IMR-90 (cell line): ENCODE measurements around the gene AGPAT3.

Source experiments
- POLR2A ChIP-seq: IDR thresholded peaks from 2 replicates; pipeline ENCODE4 v1.6.1; 2012; ENCODE audit warnings: mild to moderate bottlenecking, low read depth, low read length
- TF ChIP-seq, protein P1 (sequence below): conservative IDR thresholded peaks from 2 replicates; pipeline ENCODE4 v1.5.1; 2012; ENCODE audit warnings: mild to moderate bottlenecking, low read depth, low read length, improper control_type of control experiment

DNA sequence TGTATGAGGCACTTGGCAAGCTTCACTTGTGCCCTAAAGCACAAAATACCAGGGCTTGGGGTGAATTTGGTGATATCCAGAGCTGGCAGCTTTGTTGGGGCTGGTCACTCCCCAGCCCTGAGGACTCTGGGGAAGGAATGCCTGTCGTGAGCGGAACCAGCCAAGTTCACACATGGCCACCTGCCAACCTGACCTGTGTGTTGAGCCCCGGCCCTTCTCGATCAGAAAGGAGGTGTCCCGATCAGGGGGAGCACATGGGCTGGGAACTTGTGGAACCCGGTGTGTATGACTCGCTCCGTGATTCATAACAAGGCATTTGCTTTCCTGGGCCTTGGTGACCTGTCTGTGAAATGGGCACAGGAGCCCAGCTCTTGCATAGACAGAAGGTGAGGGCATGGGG is 43.1 kb downstream of the AGPAT3 start:
- TF ChIP-seq, protein P1, sequence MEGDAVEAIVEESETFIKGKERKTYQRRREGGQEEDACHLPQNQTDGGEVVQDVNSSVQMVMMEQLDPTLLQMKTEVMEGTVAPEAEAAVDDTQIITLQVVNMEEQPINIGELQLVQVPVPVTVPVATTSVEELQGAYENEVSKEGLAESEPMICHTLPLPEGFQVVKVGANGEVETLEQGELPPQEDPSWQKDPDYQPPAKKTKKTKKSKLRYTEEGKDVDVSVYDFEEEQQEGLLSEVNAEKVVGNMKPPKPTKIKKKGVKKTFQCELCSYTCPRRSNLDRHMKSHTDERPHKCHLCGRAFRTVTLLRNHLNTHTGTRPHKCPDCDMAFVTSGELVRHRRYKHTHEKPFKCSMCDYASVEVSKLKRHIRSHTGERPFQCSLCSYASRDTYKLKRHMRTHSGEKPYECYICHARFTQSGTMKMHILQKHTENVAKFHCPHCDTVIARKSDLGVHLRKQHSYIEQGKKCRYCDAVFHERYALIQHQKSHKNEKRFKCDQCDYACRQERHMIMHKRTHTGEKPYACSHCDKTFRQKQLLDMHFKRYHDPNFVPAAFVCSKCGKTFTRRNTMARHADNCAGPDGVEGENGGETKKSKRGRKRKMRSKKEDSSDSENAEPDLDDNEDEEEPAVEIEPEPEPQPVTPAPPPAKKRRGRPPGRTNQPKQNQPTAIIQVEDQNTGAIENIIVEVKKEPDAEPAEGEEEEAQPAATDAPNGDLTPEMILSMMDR, result no peak
- TF ChIP-seq POLR2A, result no peak
